Ovary (tissue), 3 donors: Measurements from ENCODE around the gene CACNA1H.
"Not testable (repeated sequence)": the region's sequence is repeated elsewhere in the genome, so short reads cannot be mapped to it uniquely, and the experiment has no call there.

Source experiments
- EP300 ChIP-seq: sonication (generic); formaldehyde crosslinking; IDR thresholded peaks from one replicate; pipeline ENCODE4 v1.6.1; 2017; ENCODE audit warnings: antibody characterized with exemption
- POLR2A ChIP-seq: fragments of 450-650 bp; IDR thresholded peaks from one replicate; pipeline ENCODE4 v1.6.1; 2017; ENCODE audit warnings: antibody characterized with exemption, mild to moderate bottlenecking, moderate library complexity
- TF ChIP-seq, protein P1 (sequence below), 3 donors: fragments of 450-650 bp in 2 of 3; fragments of 200-600 bp in 1 of 3; IDR thresholded peaks; one replicate each; pipeline versions ENCODE4 v1.5.1 to v1.8.0; 2016 to 2022; ENCODE audit warnings: antibody characterized with exemption in 3 of 3, mild to moderate bottlenecking in 1 of 3
- donor health status: DM: no; HTN: no; CAD: no.

DNA sequence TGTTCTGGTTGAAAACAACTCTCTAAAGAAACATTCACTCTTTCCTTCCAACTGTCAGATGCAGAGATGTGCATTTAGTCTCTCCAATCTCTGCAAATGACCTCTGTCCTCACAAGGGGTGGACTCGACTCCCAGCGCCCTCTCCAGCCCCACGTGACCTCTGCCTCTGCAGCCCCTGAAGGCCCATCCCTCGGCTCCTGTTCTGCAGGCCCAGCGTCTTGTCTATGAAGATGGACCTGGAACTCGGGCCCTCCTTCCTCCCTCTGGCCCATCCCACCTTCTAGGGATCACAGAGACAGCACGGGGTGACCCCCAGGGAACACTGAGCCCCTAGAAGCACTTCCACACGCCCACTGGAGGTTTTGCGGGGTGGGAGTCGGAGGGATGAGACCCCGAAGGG lies 90.5 kb downstream of the CACNA1H start:
- TF ChIP-seq, protein P1, sequence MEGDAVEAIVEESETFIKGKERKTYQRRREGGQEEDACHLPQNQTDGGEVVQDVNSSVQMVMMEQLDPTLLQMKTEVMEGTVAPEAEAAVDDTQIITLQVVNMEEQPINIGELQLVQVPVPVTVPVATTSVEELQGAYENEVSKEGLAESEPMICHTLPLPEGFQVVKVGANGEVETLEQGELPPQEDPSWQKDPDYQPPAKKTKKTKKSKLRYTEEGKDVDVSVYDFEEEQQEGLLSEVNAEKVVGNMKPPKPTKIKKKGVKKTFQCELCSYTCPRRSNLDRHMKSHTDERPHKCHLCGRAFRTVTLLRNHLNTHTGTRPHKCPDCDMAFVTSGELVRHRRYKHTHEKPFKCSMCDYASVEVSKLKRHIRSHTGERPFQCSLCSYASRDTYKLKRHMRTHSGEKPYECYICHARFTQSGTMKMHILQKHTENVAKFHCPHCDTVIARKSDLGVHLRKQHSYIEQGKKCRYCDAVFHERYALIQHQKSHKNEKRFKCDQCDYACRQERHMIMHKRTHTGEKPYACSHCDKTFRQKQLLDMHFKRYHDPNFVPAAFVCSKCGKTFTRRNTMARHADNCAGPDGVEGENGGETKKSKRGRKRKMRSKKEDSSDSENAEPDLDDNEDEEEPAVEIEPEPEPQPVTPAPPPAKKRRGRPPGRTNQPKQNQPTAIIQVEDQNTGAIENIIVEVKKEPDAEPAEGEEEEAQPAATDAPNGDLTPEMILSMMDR (IDR thresholded peaks at IDR 0.05) = not testable (repeated sequence)
- TF ChIP-seq POLR2A, EP300: not testable (repeated sequence)
